ENCODE data around the gene ZNF148.

The ZNF148 gene

GRCh38 chr3:125281381-125281780 lies 93.7 kb downstream of the ZNF148 start:
- Histone ChIP-seq H3K9ac (ENCODE audit: insufficient read length, low read depth) (no peak overlapping the region), H3K9me3 (ENCODE audit: insufficient read depth, low read length) (no peaks in the 10 kb centered on the region), H3K4me1 (ENCODE audit: insufficient read depth, insufficient read length) (no peaks in the 10 kb centered on the region), H3K27me3 (ENCODE audit: insufficient read depth, insufficient read length) (no peaks in the 10 kb centered on the region), H3K36me3 (ENCODE audit: insufficient read depth, insufficient read length, low read length) (peaks cover 6% of the 10 kb centered on the region), H3K4me3 (ENCODE audit: insufficient read length, low read depth) (no peak overlapping the region)
- no peak for DNase-seq (ENCODE audit: low read depth, low spot score)
- no peak for TF ChIP-seq ZNF274 (IDR thresholded peaks at IDR 0.05; ENCODE audit: low read depth, low read length)
- TF ChIP-seq SUZ12 (IDR thresholded peaks at IDR 0.05; ENCODE audit: extremely low read depth, insufficient read depth, insufficient read length): no peak
- TF ChIP-seq YY1 (IDR thresholded peaks at IDR 0.05; ENCODE audit: insufficient read depth, insufficient read length): no peak

GRCh38 chr3:125280668-125281361 lies 94.3 kb downstream of the ZNF148 start:
- DNase-seq (ENCODE audit: low read depth, low spot score): peak; percentile 18
- H3K9ac ChIP-seq (ENCODE audit: insufficient read length, low read depth): no peak overlapping the region
- no peak overlapping the region for H3K4me3 ChIP-seq (ENCODE audit: insufficient read length, low read depth)
- no peak for TF ChIP-seq SUZ12 (IDR thresholded peaks at IDR 0.05; ENCODE audit: extremely low read depth, insufficient read depth, insufficient read length)
- TF ChIP-seq YY1 (IDR thresholded peaks at IDR 0.05; ENCODE audit: insufficient read depth, insufficient read length): no peak
- no peak for TF ChIP-seq ZNF274 (IDR thresholded peaks at IDR 0.05; ENCODE audit: low read depth, low read length)
- no peaks in the 10 kb centered on the region for H3K4me1 ChIP-seq (ENCODE audit: insufficient read depth, insufficient read length)
- H3K36me3 ChIP-seq (ENCODE audit: insufficient read depth, insufficient read length, low read length): peaks cover 6% of the 10 kb centered on the region
- no peaks in the 10 kb centered on the region for H3K27me3 ChIP-seq (ENCODE audit: insufficient read depth, insufficient read length)
- no peaks in the 10 kb centered on the region for H3K9me3 ChIP-seq (ENCODE audit: insufficient read depth, low read length)

- Histone ChIP-seq H3K4me3 (ENCODE audit: insufficient read length, low read depth) (no peak overlapping the region), H3K4me1 (ENCODE audit: insufficient read depth, insufficient read length) (no peaks in the 10 kb centered on the region), H3K36me3 (ENCODE audit: insufficient read depth, insufficient read length, low read length) (peaks cover 8% of the 10 kb centered on the region), H3K9ac (ENCODE audit: insufficient read length, low read depth) (no peak overlapping the region), H3K27me3 (ENCODE audit: insufficient read depth, insufficient read length) (no peaks in the 10 kb centered on the region), H3K9me3 (ENCODE audit: insufficient read depth, low read length) (no peaks in the 10 kb centered on the region)
- TF ChIP-seq ZNF274 (IDR thresholded peaks at IDR 0.05; ENCODE audit: low read depth, low read length) (no peak), YY1 (IDR thresholded peaks at IDR 0.05; ENCODE audit: insufficient read depth, insufficient read length) (no peak), SUZ12 (IDR thresholded peaks at IDR 0.05; ENCODE audit: extremely low read depth, insufficient read depth, insufficient read length) (no peak)
- DNase-seq (ENCODE audit: low read depth, low spot score): no peak
These were observed 97.0 kb downstream of the ZNF148 start for GRCh38 chr3:125278155-125278554.

GRCh38 chr3:125271127-125271526 lies 104.0 kb downstream of the ZNF148 start:
- Histone ChIP-seq H3K9ac (ENCODE audit: insufficient read length, low read depth) (no peak overlapping the region), H3K9me3 (ENCODE audit: insufficient read depth, low read length) (no peaks in the 10 kb centered on the region), H3K4me1 (ENCODE audit: insufficient read depth, insufficient read length) (no peaks in the 10 kb centered on the region), H3K36me3 (ENCODE audit: insufficient read depth, insufficient read length, low read length) (peaks cover 18% of the 10 kb centered on the region), H3K27me3 (ENCODE audit: insufficient read depth, insufficient read length) (no peaks in the 10 kb centered on the region), H3K4me3 (ENCODE audit: insufficient read length, low read depth) (no peak overlapping the region)
- no peak for TF ChIP-seq SUZ12 (IDR thresholded peaks at IDR 0.05; ENCODE audit: extremely low read depth, insufficient read depth, insufficient read length)
- no peak for TF ChIP-seq YY1 (IDR thresholded peaks at IDR 0.05; ENCODE audit: insufficient read depth, insufficient read length)
- TF ChIP-seq ZNF274 (IDR thresholded peaks at IDR 0.05; ENCODE audit: low read depth, low read length): no peak
- no peak for DNase-seq (ENCODE audit: low read depth, low spot score)

GRCh38 chr3:125267460-125267859 lies 107.7 kb downstream of the ZNF148 start:
- no peak overlapping the region for H3K4me3 ChIP-seq (ENCODE audit: insufficient read length, low read depth)
- TF ChIP-seq SUZ12 (IDR thresholded peaks at IDR 0.05; ENCODE audit: extremely low read depth, insufficient read depth, insufficient read length) (no peak), ZNF274 (IDR thresholded peaks at IDR 0.05; ENCODE audit: low read depth, low read length) (no peak), YY1 (IDR thresholded peaks at IDR 0.05; ENCODE audit: insufficient read depth, insufficient read length) (no peak)
- no peaks in the 10 kb centered on the region for H3K9me3 ChIP-seq (ENCODE audit: insufficient read depth, low read length)
- H3K4me1 ChIP-seq (ENCODE audit: insufficient read depth, insufficient read length): no peaks in the 10 kb centered on the region
- H3K27me3 ChIP-seq (ENCODE audit: insufficient read depth, insufficient read length): no peaks in the 10 kb centered on the region
- no peak for DNase-seq (ENCODE audit: low read depth, low spot score)
- H3K36me3 ChIP-seq (ENCODE audit: insufficient read depth, insufficient read length, low read length): peaks cover 15% of the 10 kb centered on the region
- no peak overlapping the region for H3K9ac ChIP-seq (ENCODE audit: insufficient read length, low read depth)

GRCh38 chr3:125266971-125267370 lies 108.2 kb downstream of the ZNF148 start:
- Histone ChIP-seq H3K36me3 (ENCODE audit: insufficient read depth, insufficient read length, low read length) (peaks cover 11% of the 10 kb centered on the region), H3K4me1 (ENCODE audit: insufficient read depth, insufficient read length) (no peaks in the 10 kb centered on the region), H3K9me3 (ENCODE audit: insufficient read depth, low read length) (no peaks in the 10 kb centered on the region), H3K27me3 (ENCODE audit: insufficient read depth, insufficient read length) (no peaks in the 10 kb centered on the region), H3K9ac (ENCODE audit: insufficient read length, low read depth) (no peak overlapping the region), H3K4me3 (ENCODE audit: insufficient read length, low read depth) (no peak overlapping the region)
- DNase-seq (ENCODE audit: low read depth, low spot score): no peak
- TF ChIP-seq YY1 (IDR thresholded peaks at IDR 0.05; ENCODE audit: insufficient read depth, insufficient read length) (no peak), ZNF274 (IDR thresholded peaks at IDR 0.05; ENCODE audit: low read depth, low read length) (no peak), SUZ12 (IDR thresholded peaks at IDR 0.05; ENCODE audit: extremely low read depth, insufficient read depth, insufficient read length) (no peak)

- no peak overlapping the region for H3K9ac ChIP-seq (ENCODE audit: insufficient read length, low read depth)
- no peaks in the 10 kb centered on the region for H3K27me3 ChIP-seq (ENCODE audit: insufficient read depth, insufficient read length)
- no peak for TF ChIP-seq YY1 (IDR thresholded peaks at IDR 0.05; ENCODE audit: insufficient read depth, insufficient read length)
- no peak overlapping the region for H3K4me3 ChIP-seq (ENCODE audit: insufficient read length, low read depth)
- no peak for DNase-seq (ENCODE audit: low read depth, low spot score)
- no peaks in the 10 kb centered on the region for H3K4me1 ChIP-seq (ENCODE audit: insufficient read depth, insufficient read length)
- no peaks in the 10 kb centered on the region for H3K9me3 ChIP-seq (ENCODE audit: insufficient read depth, low read length)
- peaks cover 3% of the 10 kb centered on the region for H3K36me3 ChIP-seq (ENCODE audit: insufficient read depth, insufficient read length, low read length)
These were observed 113.0 kb downstream of the ZNF148 start for GRCh38 chr3:125262161-125262560.
